Body of pancreas (tissue), 4 donors: Measurements from ENCODE around the gene GP1BB. TPM values are rescaled to one million over a fixed set of nuclear protein-coding genes. Genes with fewer than 3 reads are reported as not detected.
"Not testable (repeated sequence)": the region's sequence is repeated elsewhere in the genome, so short reads cannot be mapped to it uniquely, and the experiment has no call there.

ENCODE experiments used
- ATAC-seq: fragments of 150-250 bp; one replicate; pipeline ENCODE4 v1.9.1; 2016
- DNase-seq, 4 donors: peaks; one replicate each; pipeline ENCODE4 v3.0.0-alpha.2; 2019
- H3K27ac ChIP-seq, 4 donors: fragments of 200-600 bp; sonication (generic); 1 replicate in 3 of 4; 2 replicates in 1 of 4; pipeline versions ENCODE4 v1.5.1 to v1.6.1; 2016 to 2019; ENCODE audit warnings: mild to moderate bottlenecking in 1 of 4, mixed read lengths in 1 of 4, moderate library complexity in 1 of 4
- H3K27me3 ChIP-seq, 2 donors: fragments of 200-600 bp; sonication (generic); one replicate each; pipeline ENCODE4 v1.6.0; 2016; ENCODE audit warnings: mild to moderate bottlenecking in 1 of 2
- H3K36me3 ChIP-seq, 2 donors: fragments of 200-600 bp; sonication (generic); replicated peaks in 1 of 2; 2 replicates each; pipeline ENCODE4 v1.5.1; 2016; ENCODE audit warnings: low read depth in 2 of 2; ENCODE audit not compliant: insufficient read depth in 1 of 2
- H3K4me1 ChIP-seq: fragments of 200-600 bp; sonication (generic); one replicate; pipeline ENCODE4 v1.6.0; 2016
- H3K4me3 ChIP-seq, 2 donors: fragments of 200-600 bp; sonication (generic); 1 replicate in 1 of 2; 2 replicates in 1 of 2; pipeline ENCODE4 v1.5.1; 2016 to 2019
- H3K9me3 ChIP-seq, 3 donors: fragments of 200-600 bp; sonication (generic); 1 replicate in 2 of 3; 2 replicates in 1 of 3; pipeline ENCODE4 v1.5.1; 2016
- POLR2A ChIP-seq, 3 donors: fragments of 450-650 bp; IDR thresholded peaks; one replicate each; pipeline ENCODE4 v1.6.1; 2016; ENCODE audit warnings: antibody characterized with exemption in 3 of 3, mild to moderate bottlenecking in 2 of 3
- WGBS, 2 donors: methylation state at CpG; one replicate each; pipeline ENCODE4 v1.1.5; 2017; 5-methylcytosine and 5-hydroxymethylcytosine counted together
- intact Hi-C: fragments of 100-400 bp; cut with DNase I; formaldehyde crosslinking; loops from one replicate; pipeline ENCODE4 v1.15.1; 2023
- total RNA-seq, 2 donors: library from RNA; depleted of rRNA; stranded (reverse); fragments of >200 nt; gene quantifications; one replicate each; pipeline ENCODE4 v1.1.0, GENCODE V29; 2016
- TF ChIP-seq, protein P1 (sequence below), 7 experiments: fragments of 450-650 bp in 4 of 7; fragments of 200-600 bp in 3 of 7; sonication (generic) in 3 of 7; IDR thresholded peaks; one replicate each; pipeline ENCODE4 v1.5.1; 2016 to 2019; ENCODE audit warnings: antibody characterized with exemption in 7 of 7

Gene GP1BB
- total RNA-seq, 2 donors from 2014 or later: 6.2 to 29.7 TPM

GRCh38 chr22:19722178-19722981 is 959 bp upstream of the GP1BB start:
- DNase-seq (no peak), ATAC-seq (no peak)
- H3K36me3 ChIP-seq: no peaks in the 10 kb centered on the region
- 61 to 87% methylated on average over 4 to 54 of the region's 60 CpGs for WGBS, 2 donors
- H3K4me3 ChIP-seq: no peak overlapping the region
- no peaks in the 10 kb centered on the region for H3K9me3 ChIP-seq
- intact Hi-C loops: no loop called here
- H3K27me3 ChIP-seq: peaks cover 0 to 5% of the 10 kb centered on the region in 2 donors
- no peak for TF ChIP-seq POLR2A (IDR thresholded peaks at IDR 0.05)
- TF ChIP-seq, protein P1, sequence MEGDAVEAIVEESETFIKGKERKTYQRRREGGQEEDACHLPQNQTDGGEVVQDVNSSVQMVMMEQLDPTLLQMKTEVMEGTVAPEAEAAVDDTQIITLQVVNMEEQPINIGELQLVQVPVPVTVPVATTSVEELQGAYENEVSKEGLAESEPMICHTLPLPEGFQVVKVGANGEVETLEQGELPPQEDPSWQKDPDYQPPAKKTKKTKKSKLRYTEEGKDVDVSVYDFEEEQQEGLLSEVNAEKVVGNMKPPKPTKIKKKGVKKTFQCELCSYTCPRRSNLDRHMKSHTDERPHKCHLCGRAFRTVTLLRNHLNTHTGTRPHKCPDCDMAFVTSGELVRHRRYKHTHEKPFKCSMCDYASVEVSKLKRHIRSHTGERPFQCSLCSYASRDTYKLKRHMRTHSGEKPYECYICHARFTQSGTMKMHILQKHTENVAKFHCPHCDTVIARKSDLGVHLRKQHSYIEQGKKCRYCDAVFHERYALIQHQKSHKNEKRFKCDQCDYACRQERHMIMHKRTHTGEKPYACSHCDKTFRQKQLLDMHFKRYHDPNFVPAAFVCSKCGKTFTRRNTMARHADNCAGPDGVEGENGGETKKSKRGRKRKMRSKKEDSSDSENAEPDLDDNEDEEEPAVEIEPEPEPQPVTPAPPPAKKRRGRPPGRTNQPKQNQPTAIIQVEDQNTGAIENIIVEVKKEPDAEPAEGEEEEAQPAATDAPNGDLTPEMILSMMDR (IDR thresholded peaks at IDR 0.05): no peak
- H3K4me1 ChIP-seq: peaks cover 37% of the 10 kb centered on the region
- H3K27ac ChIP-seq: no peak overlapping the region

DNA sequence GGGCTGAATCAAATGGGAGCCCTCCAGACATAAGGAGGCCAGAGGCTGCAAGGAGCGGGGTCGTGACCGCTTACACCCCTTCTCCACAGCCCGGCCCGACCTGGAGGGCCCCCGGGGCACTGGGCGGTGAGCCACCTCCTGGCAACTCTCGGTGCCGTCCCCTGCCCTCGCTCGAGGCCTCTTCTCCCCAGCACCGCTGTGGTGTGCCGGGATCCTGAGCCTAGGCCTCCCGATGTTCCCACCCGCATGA is 432 bp upstream of the GP1BB start:
- WGBS, 2 donors: 30 to 47% methylated on average over 12 to 14 of the region's 15 CpGs
- TF ChIP-seq, protein P1 (IDR thresholded peaks at IDR 0.05): no peak
- TF ChIP-seq POLR2A (IDR thresholded peaks at IDR 0.05): no peak
- Histone ChIP-seq H3K36me3 (no peaks in the 10 kb centered on the region), H3K4me1 (peaks cover 31% of the 10 kb centered on the region), H3K9me3 (no peaks in the 10 kb centered on the region), H3K27ac (no peak overlapping the region), H3K4me3 (no peak overlapping the region), H3K27me3 (peaks cover 0 to 5% of the 10 kb centered on the region in 2 donors)
- intact Hi-C loops: no loop called here
- no peak for DNase-seq
- ATAC-seq: no peak

DNA sequence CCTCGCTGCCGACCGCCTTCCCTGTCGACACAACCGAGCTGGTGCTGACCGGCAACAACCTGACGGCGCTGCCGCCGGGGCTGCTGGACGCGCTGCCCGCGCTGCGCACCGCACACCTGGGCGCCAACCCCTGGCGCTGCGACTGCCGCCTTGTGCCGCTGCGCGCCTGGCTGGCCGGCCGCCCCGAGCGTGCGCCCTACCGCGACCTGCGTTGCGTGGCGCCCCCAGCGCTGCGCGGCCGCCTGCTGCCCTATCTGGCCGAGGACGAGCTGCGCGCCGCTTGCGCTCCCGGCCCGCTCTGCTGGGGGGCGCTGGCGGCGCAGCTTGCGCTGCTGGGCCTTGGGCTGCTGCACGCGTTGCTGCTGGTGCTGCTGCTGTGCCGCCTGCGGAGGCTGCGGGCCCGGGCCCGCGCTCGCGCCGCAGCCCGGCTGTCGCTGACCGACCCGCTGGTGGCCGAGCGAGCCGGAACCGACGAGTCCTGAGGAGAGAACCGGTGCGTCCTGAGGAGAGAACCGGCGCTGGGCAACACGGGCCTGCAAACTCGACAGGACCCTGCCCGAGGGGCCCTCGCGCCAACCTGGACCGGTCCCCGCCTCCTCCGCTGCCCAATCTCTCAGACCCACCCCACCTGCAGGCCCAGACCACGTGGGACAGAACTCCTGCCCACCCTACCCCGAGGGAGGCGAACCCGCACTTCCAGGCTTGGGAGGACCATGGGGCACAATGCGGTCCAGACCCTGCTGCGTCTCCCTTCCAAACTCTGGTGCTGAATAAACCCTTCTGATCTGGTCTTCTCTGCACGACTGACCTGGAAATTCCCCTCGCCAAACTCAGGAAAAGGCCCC is 866 bp downstream of the GP1BB start:
- H3K27ac ChIP-seq: no peak overlapping the region
- H3K36me3 ChIP-seq: no peaks in the 10 kb centered on the region
- H3K27me3 ChIP-seq: peaks cover 0 to 5% of the 10 kb centered on the region in 2 donors
- DNase-seq: peak in 2 of 4 donors; percentile 20 to 54
- no peaks in the 10 kb centered on the region for H3K9me3 ChIP-seq
- TF ChIP-seq, protein P1 (IDR thresholded peaks at IDR 0.05): peak in 4 of 7 experiments; percentile 1 to 45 (median 16)
- TF ChIP-seq POLR2A (IDR thresholded peaks at IDR 0.05): no peak
- intact Hi-C loops: no loop called here
- H3K4me3 ChIP-seq: no peak overlapping the region
- 3 to 8% methylated on average over 15 to 86 of the region's 89 CpGs for WGBS, 2 donors
- ATAC-seq: peak; percentile 58
- H3K4me1 ChIP-seq: peaks cover 30% of the 10 kb centered on the region

GRCh38 chr22:19724927-19725661 is 1.8 kb downstream of the GP1BB start:
- WGBS, 2 donors: 66 to 69% methylated on average over 45 of the region's 45 CpGs
- H3K4me1 ChIP-seq: peaks cover 31% of the 10 kb centered on the region
- DNase-seq (no peak), ATAC-seq (no peak)
- intact Hi-C loops: no loop called here
- no peaks in the 10 kb centered on the region for H3K9me3 ChIP-seq
- H3K27ac ChIP-seq: no peak overlapping the region
- no peak overlapping the region for H3K4me3 ChIP-seq
- peaks cover 0 to 5% of the 10 kb centered on the region in 2 donors for H3K27me3 ChIP-seq
- no peaks in the 10 kb centered on the region for H3K36me3 ChIP-seq
- TF ChIP-seq, protein P1 (IDR thresholded peaks at IDR 0.05): no peak
- TF ChIP-seq POLR2A (IDR thresholded peaks at IDR 0.05): no peak

GRCh38 chr22:19726064-19726788 is 2.9 kb downstream of the GP1BB start:
- ATAC-seq: not testable (repeated sequence)

More at GRCh38 chr22:19726064-19726788, 2.9 kb downstream of the GP1BB start:
- H3K27me3 ChIP-seq, H3K36me3 ChIP-seq, intact Hi-C loops, H3K9me3 ChIP-seq, H3K4me3 ChIP-seq, H3K27ac ChIP-seq, DNase-seq: not testable (repeated sequence)
- peaks cover 42% of the 10 kb centered on the region for H3K4me1 ChIP-seq
- 75 to 83% methylated on average over 94 to 96 of the region's 96 CpGs for WGBS, 2 donors
